Glomerular endothelial cell (primary cell): ENCODE measurements around the gene CNTN6. TPM values are rescaled to one million over a fixed set of nuclear protein-coding genes. Genes with fewer than 3 reads are reported as not detected.

Source experiments
- DNase-seq: peaks from one replicate; pipeline ENCODE4 v3.0.0-alpha.2; 2011; ENCODE audit warnings: low read depth, low spot score; ENCODE audit errors: extremely low read depth
- total RNA-seq: library from RNA; depleted of rRNA; stranded (reverse); fragments of >200 nt; gene quantifications from 2 replicates; pipeline ENCODE4 v1.2.3, GENCODE V29; 2015

Gene CNTN6
- total RNA-seq, 1 donor from 2014 or later: not detected

- DNase-seq: no peak
Observed at GRCh38 chr3:1171320-1171719, 78.5 kb downstream of the CNTN6 start.

- no peak for DNase-seq
Observed at GRCh38 chr3:1172644-1173043, 79.8 kb downstream of the CNTN6 start.

GRCh38 chr3:1179146-1179545 lies 86.3 kb downstream of the CNTN6 start:
- no peak for DNase-seq

GRCh38 chr3:1183320-1184048 lies 90.7 kb downstream of the CNTN6 start:
- DNase-seq: no peak

GRCh38 chr3:1190569-1190968 lies 97.7 kb downstream of the CNTN6 start:
- DNase-seq: no peak

GRCh38 chr3:1191026-1191425 lies 98.2 kb downstream of the CNTN6 start:
- peak; percentile 18 for DNase-seq

- no peak for DNase-seq
Observed at GRCh38 chr3:1195947-1196346, 103.1 kb downstream of the CNTN6 start.

GRCh38 chr3:1197051-1197450 lies 104.2 kb downstream of the CNTN6 start:
- no peak for DNase-seq

GRCh38 chr3:1200371-1200770 lies 107.5 kb downstream of the CNTN6 start:
- no peak for DNase-seq

GRCh38 chr3:1207904-1208303 lies 115.1 kb downstream of the CNTN6 start:
- DNase-seq: no peak

GRCh38 chr3:1214933-1215332 lies 122.1 kb downstream of the CNTN6 start:
- DNase-seq: no peak

- DNase-seq: no peak
Observed at GRCh38 chr3:1216856-1217255, 124.0 kb downstream of the CNTN6 start.

GRCh38 chr3:1227111-1227510 lies 134.3 kb downstream of the CNTN6 start:
- no peak for DNase-seq

- no peak for DNase-seq
Observed at GRCh38 chr3:1228289-1228688, 135.5 kb downstream of the CNTN6 start.

GRCh38 chr3:1230920-1231319 lies 138.1 kb downstream of the CNTN6 start:
- DNase-seq: no peak

- DNase-seq: no peak
Observed at GRCh38 chr3:1232276-1232675, 139.5 kb downstream of the CNTN6 start.

- DNase-seq: no peak
Observed at GRCh38 chr3:1235526-1236120, 142.8 kb downstream of the CNTN6 start.

- DNase-seq: no peak
Observed at GRCh38 chr3:1251282-1252060, 158.6 kb downstream of the CNTN6 start.

GRCh38 chr3:1252061-1252430 lies 159.2 kb downstream of the CNTN6 start:
- no peak for DNase-seq

GRCh38 chr3:1262246-1262645 lies 169.4 kb downstream of the CNTN6 start:
- no peak for DNase-seq

GRCh38 chr3:1263121-1263520 lies 170.3 kb downstream of the CNTN6 start:
- DNase-seq: no peak

- no peak for DNase-seq
Observed at GRCh38 chr3:1269808-1270207, 177.0 kb downstream of the CNTN6 start.
